HepG2 (cell line): ENCODE measurements around the gene SIN3A. TPM values are rescaled to one million over a fixed set of nuclear protein-coding genes. Genes with fewer than 3 reads are reported as not detected.

Source experiments
- ATAC-seq: fragments of 200-7000 bp; cut with Tn5 transposase; 3 replicates; pipeline ENCODE4 v1.9.1; 2020; ENCODE audit warnings: mild to moderate bottlenecking, moderate library complexity
- BruUV-seq: library from RNA; stranded (reverse); fragments of 400-500 nt; replicated peaks from 2 replicates; lab custom pipeline; 2021; lab: Mats Ljungman, UMichigan
- CTCF ChIA-PET: fragments of 300-600 bp; formaldehyde crosslinking; extraction: SDS; loops from one replicate; lab custom pipeline; 2021; ENCODE audit warnings: low total read pairs, inconsistent platforms, low intra/inter-chr PET ratio; lab: Yijun Ruan, JAX
- POLR2A ChIA-PET: fragments of 350-600 bp; sonication (Branson Sonifier 250); formaldehyde crosslinking; loops from one replicate; lab custom pipeline; 2020; ENCODE audit warnings: antibody characterized with exemption, inconsistent platforms; lab: Yijun Ruan, JAX
- DNase-seq: peaks from one replicate; pipeline ENCODE4 v3.0.0-alpha.2; 2015; ENCODE audit warnings: low spot score
- FAIRE-seq: peaks from 3 replicates; lab custom pipeline; 2011; peaks lifted over from hg19 to GRCh38; lab: Jason Lieb, UNC
- H2AFZ ChIP-seq: one replicate; pipeline ENCODE4 v1.6.1; 2011; ENCODE audit warnings: low read length, inconsistent platforms
- H3K27ac ChIP-seq: fragments of 300-600 bp; 3 replicates; pipeline ENCODE4 v1.8.0; 2011; ENCODE audit warnings: mixed run types, mild to moderate bottlenecking, mixed read lengths, low read length, inconsistent platforms; ENCODE audit not compliant: insufficient read depth; ENCODE audit errors: extremely low read length
- H3K27me3 ChIP-seq, 2 experiments: fragments of 200-600 bp in 1 of 2; 2 replicates in 1 of 2; 3 replicates in 1 of 2; pipeline versions ENCODE4 v1.6.0 to v1.8.0; 2011; ENCODE audit warnings: low read length in 2 of 2, mild to moderate bottlenecking in 2 of 2, moderate library complexity in 2 of 2, inconsistent platforms in 1 of 2; ENCODE audit not compliant: insufficient read depth in 2 of 2, control insufficient read depth in 1 of 2
- H3K36me3 ChIP-seq, 2 experiments: fragments of 200-600 bp in 1 of 2; replicated peaks in 1 of 2; 2 replicates in 1 of 2; 3 replicates in 1 of 2; pipeline versions ENCODE4 v1.5.1 to v1.8.0; 2011; ENCODE audit warnings: low read length in 2 of 2, inconsistent platforms in 1 of 2; ENCODE audit not compliant: insufficient read depth in 2 of 2, control insufficient read depth in 1 of 2
- H3K4me1 ChIP-seq: 2 replicates; pipeline ENCODE4 v1.5.1; 2012; ENCODE audit warnings: low read length, inconsistent platforms; ENCODE audit not compliant: insufficient read depth
- H3K4me2 ChIP-seq: 2 replicates; pipeline ENCODE4 v1.6.0; 2011; ENCODE audit warnings: low read depth, low read length, inconsistent platforms
- H3K4me3 ChIP-seq, 3 experiments: fragments of 200-600 bp in 1 of 3; sonication (generic), shearing (Covaris generic) in 1 of 3; replicated peaks in 1 of 3; 2 replicates each; pipeline ENCODE4 v1.5.1; 2011 to 2016; ENCODE audit warnings: low read length in 3 of 3, inconsistent platforms in 2 of 3, low read depth in 2 of 3, mild to moderate bottlenecking in 2 of 3, control low read depth in 1 of 3, mixed read lengths in 1 of 3; ENCODE audit not compliant: insufficient read depth in 1 of 3
- H3K79me2 ChIP-seq: one replicate; pipeline ENCODE4 v1.6.1; 2011; ENCODE audit warnings: low read length, inconsistent platforms; ENCODE audit not compliant: insufficient read depth
- H3K9ac ChIP-seq: 2 replicates; pipeline ENCODE4 v1.6.0; 2011; ENCODE audit warnings: mild to moderate bottlenecking, low read depth, low read length, inconsistent platforms; ENCODE audit not compliant: insufficient read depth
- H3K9me3 ChIP-seq: 2 replicates; pipeline ENCODE4 v1.5.1; 2012; ENCODE audit warnings: mild to moderate bottlenecking, low read length
- H4K20me1 ChIP-seq: 2 replicates; pipeline ENCODE4 v1.6.0; 2011; ENCODE audit warnings: inconsistent platforms, mild to moderate bottlenecking, low read length, moderate library complexity; ENCODE audit not compliant: insufficient read depth
- ATRX ChIP-seq: sonication (generic); formaldehyde crosslinking; IDR thresholded peaks from 2 replicates; pipeline ENCODE4 v1.4.0; 2020; ENCODE audit warnings: missing genetic modification reagents, borderline replicate concordance
- CCDC6 ChIP-seq: sonication (generic); formaldehyde crosslinking; IDR thresholded peaks from 2 replicates; pipeline ENCODE4 v1.8.1; 2022; ENCODE audit warnings: mild to moderate bottlenecking, missing genetic modification reagents, moderate library complexity
- ETV5 ChIP-seq: IDR thresholded peaks from 2 replicates; pipeline ENCODE4 v1.6.1; 2018; ENCODE audit warnings: missing biosample characterization, missing genetic modification reagents, inconsistent platforms, borderline replicate concordance
- GABPB1 ChIP-seq: IDR thresholded peaks from 2 replicates; pipeline ENCODE4 v1.6.1; 2016; ENCODE audit warnings: mild to moderate bottlenecking, missing genetic modification reagents, moderate library complexity, missing compliant biosample characterization
- MXI1 ChIP-seq: IDR thresholded peaks from 3 replicates; pipeline ENCODE4 v1.6.1; 2012; ENCODE audit warnings: low read depth, low read length, inconsistent platforms, borderline replicate concordance
- RXRA ChIP-seq: sonication (generic); formaldehyde crosslinking; IDR thresholded peaks from 2 replicates; pipeline ENCODE4 v1.5.1; 2020; ENCODE audit warnings: missing genetic modification reagents
- ZC3H13 ChIP-seq: sonication (generic); formaldehyde crosslinking; IDR thresholded peaks from 2 replicates; pipeline ENCODE4 v1.8.1; 2023; ENCODE audit warnings: mild to moderate bottlenecking, missing genetic modification reagents, moderate library complexity
- ZKSCAN8 ChIP-seq: IDR thresholded peaks from 2 replicates; pipeline ENCODE4 v1.6.1; 2016; ENCODE audit warnings: borderline replicate concordance, missing genetic modification reagents, missing compliant biosample characterization
- ZNF160 ChIP-seq: sonication (generic); formaldehyde crosslinking; IDR thresholded peaks from 2 replicates; pipeline ENCODE4 v1.8.0; 2022; ENCODE audit warnings: mild to moderate bottlenecking, inconsistent platforms, missing genetic modification reagents
- ZNF3 ChIP-seq: IDR thresholded peaks from 2 replicates; pipeline ENCODE4 v1.7.0; 2017; ENCODE audit warnings: inconsistent platforms
- ZNF333 ChIP-seq: sonication (generic); formaldehyde crosslinking; IDR thresholded peaks from 2 replicates; pipeline ENCODE4 v1.4.0; 2020; ENCODE audit warnings: mild to moderate bottlenecking, missing genetic modification reagents, borderline replicate concordance
- ZNF607 ChIP-seq: sonication (generic); formaldehyde crosslinking; IDR thresholded peaks from 2 replicates; pipeline ENCODE4 v1.5.1; 2020; ENCODE audit warnings: missing genetic modification reagents, mild to moderate bottlenecking, borderline replicate concordance
- ZNF792 ChIP-seq: IDR thresholded peaks from 2 replicates; pipeline ENCODE4 v1.6.1; 2016
- WGBS: methylation state at CpG from one replicate; pipeline ENCODE4 v1.1.6; 2017; ENCODE audit warnings: low lambda C conversion rate; 5-methylcytosine and 5-hydroxymethylcytosine counted together
- in situ Hi-C: cut with HindIII; loops from 2 replicates; pipeline ENCODE4 v1.10.0; 2017; ENCODE audit warnings: low pct_unique_long_range_greater_than_20kb; ENCODE audit not compliant: extremely low pct_ligation_motif_present
- intact Hi-C: fragments of 100-400 bp; cut with micrococcal nuclease; formaldehyde crosslinking; loops from one replicate; pipeline ENCODE4 v1.10.0; 2022; ENCODE audit not compliant: unreplicated experiment
- polyA plus RNA-seq, 8 experiments: library from polyadenylated mRNA; depleted of rRNA in 3 of 8; stranded (reverse) in 7 of 8; unstranded in 1 of 8; fragments of >200 nt; fragmentation: Illumina TruSeq in 4 of 8; extraction: Trizol in 4 of 8; gene quantifications; 2 replicates each; pipeline versions ENCODE4 v1.2.1 to v1.2.3, GENCODE V29; 2011 to 2016; ENCODE audit warnings: low read depth in 4 of 8, missing spikeins in 1 of 8, mixed read lengths in 1 of 8; ENCODE audit not compliant: insufficient read depth in 1 of 8
- total RNA-seq, 5 experiments: library from RNA; depleted of rRNA; stranded (reverse); fragments of >200 nt; fragmentation: Illumina TruSeq; extraction: Trizol; gene quantifications; 2 replicates each; pipeline ENCODE4 v1.2.3, GENCODE V29; 2016; ENCODE audit warnings: low read depth in 1 of 5
- TF ChIP-seq, protein P1 (sequence below): sonication (generic); formaldehyde crosslinking; IDR thresholded peaks from 2 replicates; pipeline ENCODE4 v1.4.0; 2020; ENCODE audit warnings: low read depth, mild to moderate bottlenecking, missing genetic modification reagents
- TF ChIP-seq, protein P2 (sequence below): sonication (generic); formaldehyde crosslinking; IDR thresholded peaks from 2 replicates; pipeline ENCODE4 v1.8.0; 2022; ENCODE audit warnings: low read depth, missing genetic modification reagents
- TF ChIP-seq, protein P3 (sequence below): sonication (generic); formaldehyde crosslinking; IDR thresholded peaks from 2 replicates; pipeline ENCODE4 v1.4.0; 2020; ENCODE audit warnings: mild to moderate bottlenecking, low read depth, missing genetic modification reagents

The SIN3A gene
- total and polyA plus RNA-seq, 2 of the 13 experiments (the other 11 are each of a cell fraction or from before 2014, with no cell fraction given) = 16.1 to 28.1 TPM

DNA sequence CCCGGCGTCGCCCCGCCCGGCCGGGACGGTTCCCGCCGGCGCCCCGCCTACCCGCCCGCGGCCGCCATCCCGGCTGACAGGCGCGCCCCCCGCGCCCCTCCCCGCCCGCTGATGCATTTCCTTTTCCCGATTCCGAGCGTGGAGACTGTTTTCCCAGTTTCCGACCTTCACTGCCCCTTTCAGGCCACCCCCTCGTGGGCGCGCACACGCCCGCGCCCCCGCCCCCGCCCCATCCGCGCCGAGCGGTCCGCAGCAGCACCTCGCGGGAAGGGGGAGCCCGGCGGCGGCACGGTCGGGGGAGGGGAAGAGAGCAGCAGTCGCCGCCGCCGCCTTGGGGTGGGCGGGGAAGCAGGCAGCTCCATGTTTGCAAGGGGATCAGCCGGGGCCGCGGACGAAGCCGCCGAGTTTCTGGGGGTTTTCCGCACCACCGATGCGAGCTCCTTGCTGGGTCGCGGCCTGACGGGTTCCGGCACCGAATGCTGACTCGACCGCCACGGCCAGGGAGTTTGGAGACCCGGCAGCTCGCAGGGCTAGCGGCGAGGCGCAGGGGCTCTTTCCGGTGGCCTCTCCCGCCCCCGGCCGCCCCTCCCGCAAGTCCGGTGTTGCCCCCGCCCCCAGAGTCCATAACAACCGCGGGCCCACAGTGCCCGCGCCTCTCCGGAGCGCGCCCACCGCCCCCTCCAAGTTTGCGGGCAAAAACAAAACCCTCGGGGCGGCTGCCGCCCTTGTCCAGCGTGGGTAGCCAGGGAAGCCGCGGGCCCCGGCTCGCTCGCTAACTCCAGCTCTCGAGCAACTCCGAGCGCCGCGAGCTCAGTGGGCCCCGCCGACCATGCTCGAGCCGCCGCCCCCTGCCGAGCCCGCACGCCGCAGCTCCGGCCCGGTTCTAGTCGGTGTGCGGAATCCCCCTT is 3.2 kb upstream of the SIN3A start:
- Histone ChIP-seq H4K20me1 (peaks cover 15% of the 10 kb centered on the region), H3K79me2 (peaks cover 15% of the 10 kb centered on the region), H3K4me3 (peak overlapping the region; percentile 91 to 93 (median 93)), H2AFZ (no peak overlapping the region), H3K36me3 (no peaks in the 10 kb centered on the region), H3K9ac (peak overlapping the region; percentile 90), H3K27ac (peak overlapping the region; percentile 89), H3K27me3 (no peaks in the 10 kb centered on the region; a peak in 1 of 5 replicates), H3K4me1 (peaks cover 37% of the 10 kb centered on the region), H3K9me3 (no peaks in the 10 kb centered on the region), H3K4me2 (peak overlapping the region; percentile 76)
- FAIRE-seq (no peak), ATAC-seq (no peak), DNase-seq (no peak)
- ChIA-PET POLR2A (interaction anchor here (0.6 to 7.8 kb wide), 20 partner anchors 9 to 449 kb away, joined by 3 to 185 read pairs (median 4); partner anchors contain the start of genes FBXO22, IMP3, MAN2C1 and PTPN9), CTCF (no interaction called here)
- in situ Hi-C loops (loop anchor here (5.0 kb wide), 1 partner anchor 87 kb away; the partner anchor contains the start of gene MAN2C1), intact Hi-C loops (loop anchor here (5.0 kb wide), 2 partner anchors 87 to 173 kb away; partner anchors contain the start of genes MAN2C1 and SNUPN)
- under 1% methylated on average over 22 of the region's 116 CpGs for WGBS
- no TSS peak for BruUV-seq
- TF ChIP-seq, protein P1, sequence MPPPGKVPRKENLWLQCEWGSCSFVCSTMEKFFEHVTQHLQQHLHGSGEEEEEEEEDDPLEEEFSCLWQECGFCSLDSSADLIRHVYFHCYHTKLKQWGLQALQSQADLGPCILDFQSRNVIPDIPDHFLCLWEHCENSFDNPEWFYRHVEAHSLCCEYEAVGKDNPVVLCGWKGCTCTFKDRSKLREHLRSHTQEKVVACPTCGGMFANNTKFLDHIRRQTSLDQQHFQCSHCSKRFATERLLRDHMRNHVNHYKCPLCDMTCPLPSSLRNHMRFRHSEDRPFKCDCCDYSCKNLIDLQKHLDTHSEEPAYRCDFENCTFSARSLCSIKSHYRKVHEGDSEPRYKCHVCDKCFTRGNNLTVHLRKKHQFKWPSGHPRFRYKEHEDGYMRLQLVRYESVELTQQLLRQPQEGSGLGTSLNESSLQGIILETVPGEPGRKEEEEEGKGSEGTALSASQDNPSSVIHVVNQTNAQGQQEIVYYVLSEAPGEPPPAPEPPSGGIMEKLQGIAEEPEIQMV (CRISPR knock-in tag) = no peak
- no peak for TF ChIP-seq ZKSCAN8
- TF ChIP-seq MXI1 = 0 out of 3 replicates have a peak, but pooled peaks have one; percentile 8
- TF ChIP-seq ZNF333 = 0 out of 2 replicates have a peak, but pooled peaks have one; percentile 27
- TF ChIP-seq ZNF792 (CRISPR knock-in tag) = no peak
- 0 out of 2 replicates have a peak, but pooled peaks have one; percentile 31 for TF ChIP-seq ETV5 (CRISPR knock-in tag)
- peak; percentile 44; the same call in 1 of the 2 replicates for TF ChIP-seq ZC3H13
- 0 out of 2 replicates have a peak, but pooled peaks have one; percentile 6 for TF ChIP-seq CCDC6 (CRISPR knock-in tag)
- TF ChIP-seq, protein P2, sequence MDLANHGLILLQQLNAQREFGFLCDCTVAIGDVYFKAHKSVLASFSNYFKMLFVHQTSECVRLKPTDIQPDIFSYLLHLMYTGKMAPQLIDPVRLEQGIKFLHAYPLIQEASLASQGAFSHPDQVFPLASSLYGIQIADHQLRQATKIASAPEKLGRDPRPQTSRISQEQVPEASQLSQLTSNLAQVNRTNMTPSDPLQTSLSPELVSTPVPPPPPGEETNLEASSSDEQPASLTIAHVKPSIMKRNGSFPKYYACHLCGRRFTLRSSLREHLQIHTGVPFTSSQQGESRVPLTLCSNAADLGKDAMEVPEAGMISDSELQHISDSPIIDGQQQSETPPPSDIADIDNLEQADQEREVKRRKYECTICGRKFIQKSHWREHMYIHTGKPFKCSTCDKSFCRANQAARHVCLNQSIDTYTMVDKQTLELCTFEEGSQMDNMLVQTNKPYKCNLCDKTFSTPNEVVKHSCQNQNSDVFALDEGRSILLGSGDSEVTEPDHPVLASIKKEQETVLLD (CRISPR knock-in tag) = peak; percentile 46; the same call in 1 of the 2 replicates
- TF ChIP-seq ZNF607 (CRISPR knock-in tag) = peak; percentile 28; the same call in 1 of the 2 replicates
- TF ChIP-seq GABPB1 = peak; percentile 44
- TF ChIP-seq, protein P3, sequence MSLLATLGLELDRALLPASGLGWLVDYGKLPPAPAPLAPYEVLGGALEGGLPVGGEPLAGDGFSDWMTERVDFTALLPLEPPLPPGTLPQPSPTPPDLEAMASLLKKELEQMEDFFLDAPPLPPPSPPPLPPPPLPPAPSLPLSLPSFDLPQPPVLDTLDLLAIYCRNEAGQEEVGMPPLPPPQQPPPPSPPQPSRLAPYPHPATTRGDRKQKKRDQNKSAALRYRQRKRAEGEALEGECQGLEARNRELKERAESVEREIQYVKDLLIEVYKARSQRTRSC (CRISPR knock-in tag) = no peak
- peak; percentile 29; the same call in 1 of the 2 replicates for TF ChIP-seq RXRA (CRISPR knock-in tag)
- TF ChIP-seq ATRX (CRISPR knock-in tag) = no peak
- no peak for TF ChIP-seq ZNF160 (CRISPR knock-in tag)
- TF ChIP-seq ZNF3 = no peak
